GM19467 (cell line): Measurements from ENCODE around the gene CDNF.
"Not testable (repeated sequence)": the region's sequence is repeated elsewhere in the genome, so short reads cannot be mapped to it uniquely, and the experiment has no call there.

Experiments
- ATAC-seq: cut with Tn5 transposase; IDR thresholded peaks from one replicate; pipeline ENCODE4 v1.9.1; 2021; ENCODE audit warnings: mild to moderate bottlenecking, moderate library complexity; ENCODE audit not compliant: unreplicated experiment

The CDNF gene

GRCh38 chr10:14839305-14839695 is 1.5 kb upstream of the CDNF start:
- no peak for ATAC-seq

GRCh38 chr10:14838582-14839304 is 906 bp upstream of the CDNF start:
- no peak for ATAC-seq

- no peak for ATAC-seq
Observed at GRCh38 chr10:14837003-14837756, 657 bp downstream of the CDNF start.

- ATAC-seq: no peak
Observed at GRCh38 chr10:14836208-14836607, 1.6 kb downstream of the CDNF start.

- ATAC-seq: no peak
Observed at GRCh38 chr10:14833106-14833505, 4.7 kb downstream of the CDNF start.

- ATAC-seq: no peak
Observed at GRCh38 chr10:14826076-14826829, 11.6 kb downstream of the CDNF start.

- no peak for ATAC-seq
Observed at GRCh38 chr10:14823966-14824365, 13.9 kb downstream of the CDNF start.

GRCh38 chr10:14822879-14823755 is 14.7 kb downstream of the CDNF start:
- ATAC-seq: no peak

GRCh38 chr10:14821635-14822375 is 16.0 kb downstream of the CDNF start:
- ATAC-seq: no peak

- ATAC-seq: no peak
Observed at GRCh38 chr10:14820775-14821154, 17.1 kb downstream of the CDNF start.

- ATAC-seq: no peak
Observed at GRCh38 chr10:14820010-14820774, 17.6 kb downstream of the CDNF start.

- ATAC-seq: not testable (repeated sequence)
Observed at GRCh38 chr10:14816717-14817116, 21.1 kb downstream of the CDNF start.

- ATAC-seq: no peak
Observed at GRCh38 chr10:14815681-14816080, 22.2 kb downstream of the CDNF start.

GRCh38 chr10:14812271-14812670 is 25.6 kb downstream of the CDNF start:
- no peak for ATAC-seq

GRCh38 chr10:14810969-14811953 is 26.6 kb downstream of the CDNF start:
- no peak for ATAC-seq

GRCh38 chr10:14806318-14806717 is 31.5 kb downstream of the CDNF start:
- ATAC-seq: no peak

- no peak for ATAC-seq
Observed at GRCh38 chr10:14803827-14804226, 34.0 kb downstream of the CDNF start.

- ATAC-seq: no peak
Observed at GRCh38 chr10:14801723-14802122, 36.1 kb downstream of the CDNF start.
